HG03432 (cell line): ENCODE data around the gene ECE1.

Experiments
- ATAC-seq: cut with Tn5 transposase; IDR thresholded peaks from one replicate; pipeline ENCODE4 v1.9.1; 2021; ENCODE audit warnings: mild to moderate bottlenecking, moderate library complexity; ENCODE audit not compliant: unreplicated experiment

Gene ECE1

GRCh38 chr1:21289700-21290545, at the start of gene ECE1:
Gene ECE1 (minus strand): TSS chr1:21290463. CDS start chr1:21290414, 49 bp downstream.
- no peak for ATAC-seq

- no peak for ATAC-seq
Observed at GRCh38 chr1:21339356-21340229, 49.3 kb upstream of the ECE1 start.

GRCh38 chr1:21338573-21339355, 48.5 kb upstream of the ECE1 start:
- ATAC-seq, result no peak

GRCh38 chr1:21337928-21338572, 47.8 kb upstream of the ECE1 start:
- ATAC-seq, result no peak

- ATAC-seq, result no peak
Observed at GRCh38 chr1:21337454-21337927, 47.2 kb upstream of the ECE1 start.

GRCh38 chr1:21337010-21337437, 46.8 kb upstream of the ECE1 start:
- no peak for ATAC-seq

GRCh38 chr1:21335750-21336224, 45.5 kb upstream of the ECE1 start:
- ATAC-seq, result no peak

- ATAC-seq, result no peak
Observed at GRCh38 chr1:21335088-21335691, 44.9 kb upstream of the ECE1 start.

- ATAC-seq, result peak; percentile 84
Observed at GRCh38 chr1:21334214-21335087, 44.2 kb upstream of the ECE1 start.

- no peak for ATAC-seq
Observed at GRCh38 chr1:21333824-21334213, 43.6 kb upstream of the ECE1 start.

GRCh38 chr1:21332554-21333311, 42.5 kb upstream of the ECE1 start:
- ATAC-seq, result no peak

GRCh38 chr1:21331752-21332478, 41.7 kb upstream of the ECE1 start:
- no peak for ATAC-seq

GRCh38 chr1:21330544-21330943, 40.3 kb upstream of the ECE1 start:
- no peak for ATAC-seq

GRCh38 chr1:21329209-21329844, 39.1 kb upstream of the ECE1 start:
- ATAC-seq, result no peak

GRCh38 chr1:21327566-21328323, 37.5 kb upstream of the ECE1 start:
- no peak for ATAC-seq

GRCh38 chr1:21326861-21327344, 36.6 kb upstream of the ECE1 start:
- ATAC-seq, result no peak
